HG03342 (cell line): Measurements from ENCODE around the gene MYO1H.

ENCODE experiments used
- ATAC-seq: cut with Tn5 transposase; IDR thresholded peaks from one replicate; pipeline ENCODE4 v1.9.1; 2021; ENCODE audit warnings: mild to moderate bottlenecking, moderate library complexity; ENCODE audit not compliant: unreplicated experiment

Gene MYO1H

GRCh38 chr12:109489016-109489954 lies 141.6 kb downstream of the MYO1H start:
- no peak for ATAC-seq

GRCh38 chr12:109489955-109490565 lies 142.4 kb downstream of the MYO1H start:
- no peak for ATAC-seq

GRCh38 chr12:109491671-109492070 lies 144.0 kb downstream of the MYO1H start:
- ATAC-seq, result no peak

GRCh38 chr12:109492371-109492770 lies 144.7 kb downstream of the MYO1H start:
- no peak for ATAC-seq

GRCh38 chr12:109493090-109493489 lies 145.4 kb downstream of the MYO1H start:
- no peak for ATAC-seq

- ATAC-seq, result no peak
These were observed 146.2 kb downstream of the MYO1H start for GRCh38 chr12:109493938-109494337.

GRCh38 chr12:109494348-109494881 lies 146.7 kb downstream of the MYO1H start:
- no peak for ATAC-seq

- ATAC-seq, result no peak
These were observed 147.3 kb downstream of the MYO1H start for GRCh38 chr12:109495012-109495411.

- ATAC-seq, result no peak
These were observed 148.6 kb downstream of the MYO1H start for GRCh38 chr12:109496306-109496705.

GRCh38 chr12:109497675-109498074 lies 150.0 kb downstream of the MYO1H start:
- ATAC-seq, result no peak
